HG03097 (cell line): ENCODE measurements around the gene GRM2.
"Not testable (repeated sequence)": the region's sequence is repeated elsewhere in the genome, so short reads cannot be mapped to it uniquely, and the experiment has no call there.

ENCODE experiments used
- ATAC-seq: cut with Tn5 transposase; IDR thresholded peaks from one replicate; pipeline ENCODE4 v1.9.1; 2021; ENCODE audit not compliant: unreplicated experiment, low FRiP score

GRM2 gene

DNA sequence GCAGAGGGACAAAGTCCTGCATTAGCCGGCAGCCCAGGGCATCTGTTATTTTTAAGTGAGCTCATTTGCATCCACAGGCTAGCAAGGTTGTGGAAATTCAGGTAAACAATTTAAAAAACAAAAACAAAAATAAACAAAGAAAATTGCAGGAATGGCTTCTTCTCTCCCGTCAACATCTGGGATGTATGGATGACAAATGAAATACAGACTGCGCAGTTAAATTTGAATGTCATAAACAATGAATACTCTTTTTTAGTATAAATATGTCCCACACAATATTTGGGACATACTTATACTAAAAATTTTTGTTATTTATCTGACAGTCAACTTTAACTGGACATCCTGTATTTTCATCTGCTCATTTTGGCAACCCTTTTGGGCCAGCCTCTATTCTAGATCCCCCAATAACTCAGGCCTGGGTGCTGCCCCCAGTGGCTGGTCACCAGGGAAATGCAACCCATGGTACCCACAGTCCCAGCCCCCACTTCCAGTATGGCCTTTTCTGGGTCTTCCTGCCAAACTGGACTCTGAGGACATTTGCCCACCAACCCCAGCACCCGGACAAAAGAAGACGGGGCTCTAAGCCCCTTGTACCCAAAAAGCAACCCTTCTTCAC is 12.7 kb downstream of the GRM2 start:
- ATAC-seq = no peak

- no peak for ATAC-seq
Measured at GRCh38 chr3:51720292-51721061, 13.6 kb downstream of the GRM2 start.

GRCh38 chr3:51721062-51721745 is 14.3 kb downstream of the GRM2 start:
- ATAC-seq = no peak

DNA sequence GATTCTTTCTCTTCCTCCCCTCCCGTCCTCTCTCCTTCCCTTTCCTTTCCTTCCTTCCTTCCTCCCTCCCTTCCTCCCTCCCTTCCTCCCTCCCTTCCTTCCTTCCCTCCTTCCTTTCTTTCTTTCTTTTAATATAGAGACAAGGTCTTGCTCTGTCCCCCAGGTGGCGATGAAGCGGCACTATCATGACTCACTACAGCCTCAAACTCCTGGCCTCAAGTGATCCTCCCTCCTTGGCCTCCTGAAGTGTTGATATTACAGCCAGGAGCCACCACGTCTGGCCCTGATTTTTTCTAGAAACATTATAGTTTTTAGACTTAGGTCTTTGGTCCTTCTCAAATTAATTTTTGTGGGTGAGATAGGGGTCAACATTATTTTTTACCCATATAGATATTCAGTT is 15.5 kb downstream of the GRM2 start:
- no peak for ATAC-seq

DNA sequence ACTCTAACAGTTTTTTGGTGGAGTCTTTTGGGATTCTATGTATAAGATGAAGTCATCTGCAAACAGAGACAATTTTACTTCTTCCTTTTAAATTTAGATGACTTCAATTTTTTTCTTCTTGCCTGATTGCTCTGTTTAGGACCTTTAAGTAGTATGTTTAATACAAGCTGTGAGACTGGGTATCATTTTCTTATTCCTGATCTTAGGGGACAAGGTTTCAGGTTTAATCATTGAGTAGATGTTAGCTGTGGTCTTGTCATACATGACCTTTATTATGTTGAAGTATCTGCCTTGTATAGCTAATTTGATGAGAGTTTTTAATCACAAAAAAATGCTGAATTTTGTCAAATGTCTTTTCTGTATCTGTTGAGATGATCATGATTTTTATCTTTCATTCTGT is 20.6 kb downstream of the GRM2 start:
- ATAC-seq = no peak

DNA sequence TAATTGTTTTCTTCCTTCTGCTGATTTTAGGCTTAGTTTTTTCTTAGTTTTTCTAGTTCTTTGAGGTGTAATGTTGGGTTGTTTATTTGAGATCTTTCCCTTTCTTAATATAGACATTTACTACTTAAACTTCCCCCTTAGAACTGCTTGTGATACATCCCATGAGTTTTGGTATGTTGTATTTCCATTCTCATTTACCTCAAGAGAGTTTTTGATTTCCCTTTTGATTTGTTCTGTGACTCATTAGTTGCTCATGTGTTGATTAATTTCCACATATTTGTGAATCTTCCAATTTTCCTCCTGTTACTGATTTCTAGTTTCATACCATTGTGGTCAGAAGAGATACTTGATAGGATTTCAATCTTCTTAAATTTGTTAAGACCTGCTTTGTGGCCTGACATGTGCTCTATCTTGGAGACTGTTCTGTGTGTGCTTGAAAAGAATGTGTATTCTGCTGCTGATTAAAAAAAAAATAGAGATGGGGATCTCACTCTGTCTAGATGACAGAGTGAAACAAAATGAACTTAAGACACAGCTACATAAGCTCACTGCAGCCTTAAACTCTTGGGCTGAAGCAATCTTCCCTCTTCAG is 22.3 kb downstream of the GRM2 start:
- no peak for ATAC-seq

DNA sequence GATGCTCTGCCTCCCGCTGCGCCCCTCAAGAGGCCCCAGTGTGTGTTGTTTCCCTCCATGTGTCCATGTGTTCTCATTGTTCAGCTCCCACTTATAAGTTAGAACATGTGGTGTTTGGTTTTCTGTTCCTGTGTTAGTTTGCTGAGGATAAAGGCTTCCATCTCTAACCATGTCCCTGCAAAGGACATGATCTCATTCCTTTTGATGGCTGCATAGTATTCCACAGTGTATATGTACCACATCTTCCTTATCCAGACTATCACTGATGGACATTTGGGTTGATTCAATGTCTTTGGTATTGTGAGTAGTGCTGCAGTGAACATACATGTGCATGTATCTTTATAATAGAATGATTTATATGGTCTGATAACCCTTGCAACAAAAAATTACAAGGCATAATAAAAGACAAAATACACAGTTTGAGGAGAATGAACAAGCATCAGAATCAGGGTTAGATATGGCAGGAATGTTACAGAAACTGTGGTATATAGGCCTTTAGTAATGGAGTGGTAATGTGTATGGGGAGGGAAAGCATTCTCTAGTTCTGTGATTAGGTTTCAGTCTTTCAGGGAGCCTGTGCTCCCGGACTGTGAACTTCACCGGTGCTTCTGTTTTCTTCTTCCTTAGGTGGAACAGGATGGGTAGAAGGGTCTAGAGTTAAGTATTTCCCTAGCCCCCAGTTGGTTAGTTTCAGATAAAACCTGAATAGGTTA is 27.1 kb downstream of the GRM2 start:
- ATAC-seq = no peak

- no peak for ATAC-seq
Measured at GRCh38 chr3:51734572-51734907, 27.7 kb downstream of the GRM2 start.

- ATAC-seq = no peak
Measured at GRCh38 chr3:51735039-51735438, 28.2 kb downstream of the GRM2 start.

DNA sequence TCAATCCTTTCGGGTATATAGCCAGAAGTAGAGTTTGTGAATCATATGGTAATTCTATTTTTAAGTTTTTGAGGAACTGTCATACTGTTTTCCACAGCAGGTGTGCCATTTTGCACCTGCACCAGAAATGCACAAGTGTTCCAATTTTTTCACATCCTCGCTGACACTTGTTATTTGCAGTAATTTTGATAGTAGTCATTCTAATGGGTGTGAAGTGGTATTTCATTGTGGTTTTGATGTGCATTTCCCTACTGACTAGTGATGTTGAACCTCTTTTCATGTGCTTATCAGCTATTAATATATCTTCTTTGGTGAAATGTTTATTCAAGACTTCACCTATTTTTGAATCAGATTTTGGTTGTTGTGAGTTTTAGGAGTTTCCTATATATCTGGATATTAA is 29.1 kb downstream of the GRM2 start:
- ATAC-seq = no peak

DNA sequence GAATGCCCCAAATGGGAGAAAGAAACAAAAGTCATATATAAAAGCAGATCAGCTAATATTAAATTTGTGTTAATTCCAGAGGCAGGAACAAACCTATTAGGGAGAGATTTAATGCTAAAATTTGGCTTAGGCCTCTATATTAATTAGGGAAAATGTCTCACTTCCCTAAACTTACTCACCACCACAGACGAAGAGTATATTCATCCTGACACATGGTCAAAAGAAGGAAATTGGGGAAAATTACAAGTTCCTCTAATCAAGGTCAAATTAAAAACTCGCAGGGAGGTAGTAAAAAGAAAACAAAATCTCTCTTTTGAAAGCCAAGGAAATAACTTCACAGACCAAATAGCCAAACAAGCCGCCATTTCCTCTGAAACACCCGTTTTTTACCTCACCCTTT is 32.2 kb downstream of the GRM2 start:
- ATAC-seq = no peak

- not testable (repeated sequence) for ATAC-seq
Measured at GRCh38 chr3:51742320-51742719, 35.5 kb downstream of the GRM2 start.

DNA sequence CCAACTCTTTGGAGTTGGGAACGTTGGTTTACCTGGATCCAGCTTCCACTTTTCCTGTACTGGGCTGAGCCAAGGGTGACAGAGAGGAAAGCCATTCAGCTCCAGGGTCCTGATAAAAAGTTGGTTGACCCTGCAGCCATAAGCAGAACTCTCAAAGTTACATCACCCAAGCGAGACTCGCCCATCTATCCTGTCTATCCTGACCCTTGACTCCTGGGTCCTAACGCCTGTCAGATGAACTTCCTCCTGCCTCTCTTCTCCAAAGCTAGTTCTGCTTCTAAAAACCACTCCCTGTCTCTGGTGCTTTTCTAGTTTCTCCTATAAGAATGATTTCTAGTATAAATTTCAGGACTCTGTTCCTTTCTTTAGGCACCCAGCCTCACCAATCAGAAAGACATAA is 36.1 kb downstream of the GRM2 start:
- not testable (repeated sequence) for ATAC-seq

GRCh38 chr3:51747840-51748239 is 41.0 kb downstream of the GRM2 start:
- ATAC-seq = no peak

DNA sequence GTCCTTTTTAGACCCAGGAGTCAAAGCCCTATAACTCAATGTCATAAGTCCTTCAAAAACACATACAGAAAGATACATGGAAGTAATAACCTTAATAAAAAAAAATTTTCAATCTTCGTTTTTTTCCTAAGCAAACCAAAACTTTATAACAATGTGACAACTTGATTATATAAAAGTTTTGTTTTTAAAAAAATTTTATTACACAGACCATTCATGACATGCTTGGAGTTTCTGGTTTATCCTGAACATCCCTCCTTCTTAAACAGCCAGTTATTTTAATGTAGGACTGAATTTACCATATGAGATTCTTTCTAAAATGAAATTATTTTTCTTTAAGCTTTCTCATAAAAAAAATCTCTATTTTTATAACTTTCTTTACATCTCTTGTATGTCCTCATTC is 41.5 kb downstream of the GRM2 start:
- no peak for ATAC-seq

DNA sequence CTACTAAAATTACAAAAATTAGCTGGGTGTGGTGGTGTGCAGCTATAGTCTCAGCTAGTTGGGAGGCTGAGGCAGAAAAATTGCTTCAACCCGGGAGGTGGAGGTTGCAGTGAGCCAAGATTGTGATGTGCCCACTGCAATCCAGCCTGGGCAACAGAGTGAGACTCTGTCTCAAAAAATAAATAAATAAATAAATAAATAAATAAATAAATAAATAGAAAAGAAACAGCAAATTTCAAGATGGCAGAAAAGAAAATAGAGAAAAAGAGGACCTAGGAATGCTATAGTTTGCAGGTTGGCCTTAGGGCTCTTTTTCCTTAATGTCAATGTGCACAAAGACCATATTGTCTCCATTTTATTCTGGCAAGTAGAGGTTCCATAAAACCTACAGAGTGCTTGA is 44.0 kb downstream of the GRM2 start:
- no peak for ATAC-seq

GRCh38 chr3:51751287-51751686 is 44.4 kb downstream of the GRM2 start:
- ATAC-seq = no peak

GRCh38 chr3:51753763-51754750 is 47.2 kb downstream of the GRM2 start:
- ATAC-seq = not testable (repeated sequence)

GRCh38 chr3:51759203-51759602 is 52.3 kb downstream of the GRM2 start:
- no peak for ATAC-seq
